Raji (cell line): ENCODE measurements around the gene NCBP3.

Experiments used
- POLR2A ChIP-seq: IDR thresholded peaks from 2 replicates; pipeline ENCODE4 v1.6.1; 2011; ENCODE audit warnings: low read depth, low read length, control low read depth; ENCODE audit not compliant: insufficient read depth

NCBP3 gene

DNA sequence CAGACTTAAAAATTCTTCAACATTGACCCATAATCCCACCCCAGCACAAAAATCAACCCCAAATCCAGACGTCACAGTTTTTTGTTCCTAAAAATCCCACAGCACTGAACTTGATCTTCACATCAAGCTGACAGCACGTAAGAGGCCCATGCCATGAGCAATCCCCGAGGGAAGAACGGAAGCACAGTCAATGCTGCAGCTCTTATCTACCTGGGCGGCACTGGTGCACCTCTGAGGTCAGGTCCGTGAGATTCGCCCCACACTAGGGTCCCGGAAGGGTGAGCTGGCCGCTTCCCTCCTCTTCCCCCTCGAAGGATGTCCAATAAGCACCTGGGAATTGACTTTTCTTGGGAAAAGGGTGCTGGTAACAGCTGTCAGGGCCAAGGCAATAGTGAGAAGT, 33.8 kb downstream of the NCBP3 start:
- TF ChIP-seq POLR2A: no peak

DNA sequence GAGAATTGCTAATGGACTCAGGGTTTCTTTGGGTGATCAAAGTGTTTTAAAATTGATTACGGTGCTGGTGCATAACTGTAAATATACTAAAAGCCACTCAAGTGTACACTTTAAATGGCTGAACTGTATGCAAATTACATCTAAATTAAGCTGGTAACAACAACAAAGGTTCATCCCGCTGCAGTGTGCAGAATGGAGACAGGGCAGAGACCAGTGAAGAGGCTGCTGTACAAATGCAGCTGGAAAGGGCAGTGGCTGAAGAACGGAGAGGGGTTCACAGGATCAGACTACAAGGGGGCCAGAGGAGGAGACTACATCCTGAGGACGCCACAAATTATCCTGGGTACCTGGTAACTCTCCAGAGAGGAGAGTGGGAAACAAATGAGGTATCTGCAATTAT, 36.0 kb downstream of the NCBP3 start:
- no peak for TF ChIP-seq POLR2A

DNA sequence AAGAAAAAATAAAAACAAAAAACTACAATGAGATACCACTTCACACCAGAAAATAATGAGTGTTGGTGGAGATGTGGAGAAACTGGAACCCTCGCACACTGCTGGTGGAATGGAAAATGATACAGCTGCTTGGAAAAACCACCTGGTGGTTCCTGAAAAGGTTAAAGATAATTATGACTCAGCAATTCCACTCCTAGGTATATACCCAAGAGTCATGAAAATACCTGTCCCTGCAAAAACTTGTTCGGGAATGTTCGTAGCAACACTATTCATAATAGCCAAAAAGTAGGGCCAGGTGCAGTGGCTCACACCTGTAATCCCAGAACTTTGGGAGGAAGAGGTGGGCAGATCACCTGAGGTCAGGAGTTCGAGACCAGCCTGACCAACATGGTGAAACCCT, 36.9 kb downstream of the NCBP3 start:
- TF ChIP-seq POLR2A: no peak

- TF ChIP-seq POLR2A: no peak
Measured at GRCh38 chr17:3808701-3809100, 37.3 kb downstream of the NCBP3 start.

DNA sequence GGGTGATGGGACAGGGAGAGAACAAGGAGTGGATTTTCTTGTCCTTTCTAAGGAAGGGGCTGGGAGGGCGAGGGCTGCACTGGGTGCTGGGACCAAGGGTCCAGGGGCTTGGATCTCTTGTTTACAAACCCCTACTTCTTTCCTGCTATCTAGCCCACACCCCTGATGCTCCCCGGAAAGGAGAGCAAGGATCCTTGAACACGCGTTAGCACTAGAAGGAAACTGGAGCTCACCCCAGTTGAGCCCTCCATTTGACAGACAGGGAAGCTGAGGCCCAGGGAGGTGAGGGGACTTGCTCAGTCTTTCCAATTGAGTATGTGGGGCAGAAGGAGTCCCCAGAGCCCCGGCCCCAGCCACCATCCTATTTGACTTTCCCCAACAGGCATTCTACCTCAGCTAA, 40.5 kb downstream of the NCBP3 start:
- TF ChIP-seq POLR2A: no peak

GRCh38 chr17:3804503-3804931, 41.5 kb downstream of the NCBP3 start:
- no peak for TF ChIP-seq POLR2A

DNA sequence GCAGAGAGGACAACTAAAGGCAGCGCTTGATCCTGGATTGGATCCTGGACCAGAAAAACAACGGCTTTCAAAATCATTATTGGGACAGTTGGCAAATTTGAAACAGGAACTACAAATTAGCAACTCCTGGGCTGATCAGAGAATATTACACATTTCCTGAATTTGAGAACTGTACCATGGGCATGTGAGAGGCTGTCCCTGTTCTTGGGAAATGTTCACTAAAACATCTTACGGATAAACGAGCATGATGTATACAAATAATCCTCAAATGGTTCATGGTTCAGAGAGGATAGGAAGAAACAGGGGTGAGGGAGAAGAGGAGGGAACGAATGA, 42.8 kb downstream of the NCBP3 start:
- no peak for TF ChIP-seq POLR2A

DNA sequence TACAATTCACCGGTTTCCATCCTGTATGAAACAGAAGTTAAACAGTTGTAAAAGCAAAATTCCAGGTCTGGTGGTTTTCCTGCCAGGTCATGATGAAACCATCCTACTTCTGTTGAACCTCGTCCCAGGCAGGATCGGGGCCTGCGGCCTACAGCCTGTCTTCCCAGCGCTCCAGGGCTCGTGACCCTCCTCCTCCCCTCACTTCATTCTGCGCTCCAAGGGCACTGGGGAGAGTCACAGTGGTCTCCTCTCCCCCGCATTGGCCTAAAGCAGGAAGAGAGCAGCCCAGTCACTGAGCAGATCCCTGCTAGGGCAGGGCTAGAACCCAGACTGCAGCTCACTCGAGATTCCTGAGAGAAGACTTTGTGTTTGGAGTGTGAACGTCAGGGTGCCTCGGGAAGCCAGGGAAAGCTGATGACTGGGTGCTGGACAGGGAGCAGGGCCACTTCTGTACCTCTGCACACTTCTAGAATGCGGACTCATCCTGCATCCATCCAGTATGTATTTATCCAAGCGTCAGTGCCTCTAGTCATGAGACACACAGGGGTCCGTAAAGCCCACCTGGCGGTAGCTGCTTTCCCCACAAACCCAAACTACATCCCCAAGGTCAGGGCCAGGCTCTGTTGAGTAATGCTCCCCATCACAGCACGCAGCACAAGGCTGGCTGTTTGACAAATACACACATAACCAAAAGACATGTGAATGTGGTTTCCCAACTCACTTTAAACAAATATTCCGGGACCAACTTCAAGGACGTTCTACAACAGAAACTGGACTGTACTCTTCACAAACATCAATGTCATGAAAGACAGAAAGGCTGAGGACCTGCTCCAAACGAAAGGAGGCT, 43.4 kb downstream of the NCBP3 start:
- no peak for TF ChIP-seq POLR2A

- TF ChIP-seq POLR2A: no peak
Measured at GRCh38 chr17:3801792-3802191, 44.3 kb downstream of the NCBP3 start.

- TF ChIP-seq POLR2A: no peak
Measured at GRCh38 chr17:3801347-3801746, 44.7 kb downstream of the NCBP3 start.

GRCh38 chr17:3800362-3801271, 45.4 kb downstream of the NCBP3 start, which contains the start of gene ITGAE:
Gene ITGAE, minus strand, starts transcription at chr17:3801188. Its CDS starts 44 bp downstream, at chr17:3801144.
- TF ChIP-seq POLR2A: no peak

GRCh38 chr17:3799181-3799945, 46.7 kb downstream of the NCBP3 start:
- no peak for TF ChIP-seq POLR2A

DNA sequence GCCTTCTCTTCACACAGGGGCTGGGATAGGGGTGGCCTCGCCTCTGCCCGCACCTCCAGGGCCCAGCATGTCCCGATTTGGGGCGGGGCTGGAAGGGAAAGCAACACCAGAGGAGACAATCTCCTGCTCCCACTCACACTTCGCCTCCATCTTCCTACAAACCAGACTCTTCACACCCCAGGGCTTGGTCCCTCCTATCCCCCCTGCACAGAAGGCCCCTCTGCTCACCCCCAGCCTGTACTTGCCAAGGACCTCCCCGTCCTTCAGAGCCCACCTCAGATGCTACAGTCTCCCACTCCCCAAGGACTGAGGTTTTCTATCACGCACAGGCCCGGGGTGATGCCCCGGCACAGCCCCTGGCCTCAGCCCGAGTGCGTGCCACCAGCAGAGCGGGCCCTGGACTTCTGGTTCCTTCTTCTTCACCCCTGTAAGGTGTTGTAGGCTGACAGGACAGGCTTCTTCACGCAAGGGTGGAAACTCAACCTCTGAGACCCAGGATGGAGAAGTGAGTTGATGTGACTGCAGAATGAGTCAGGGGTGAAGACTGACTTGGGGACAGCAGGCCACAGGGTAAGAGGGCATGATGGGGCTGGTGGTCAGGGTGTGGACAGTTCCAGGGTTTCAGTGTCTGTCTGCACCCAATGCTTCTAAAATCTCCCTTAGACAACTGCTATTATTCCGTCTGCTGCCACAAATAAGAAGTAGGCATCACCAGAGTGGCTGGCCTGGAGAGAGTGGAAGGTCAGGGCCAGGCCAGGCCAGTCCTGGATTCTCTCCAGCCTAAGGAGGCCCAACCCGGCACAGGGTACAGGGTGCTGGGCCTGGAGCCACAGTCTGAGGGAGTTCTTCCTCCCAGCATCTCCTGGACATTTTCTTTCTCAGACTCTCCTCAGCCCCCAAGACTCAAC, 47.5 kb downstream of the NCBP3 start:
- no peak for TF ChIP-seq POLR2A

GRCh38 chr17:3796822-3797170, 49.2 kb downstream of the NCBP3 start:
- TF ChIP-seq POLR2A: no peak

- TF ChIP-seq POLR2A: no peak
Measured at GRCh38 chr17:3796110-3796821, 49.8 kb downstream of the NCBP3 start.
